GM23338 (cell line): Measurements from ENCODE around the gene CMC2. TPM values are rescaled to one million over a fixed set of nuclear protein-coding genes. Genes with fewer than 3 reads are reported as not detected.

Experiments
- ATAC-seq: fragments of 200-7000 bp; cut with Tn5 transposase; 3 replicates; pipeline ENCODE4 v1.9.1; 2020
- DNase-seq: peaks from one replicate; pipeline ENCODE4 v3.0.0-alpha.2; 2015; ENCODE audit warnings: low spot score
- H2AFZ ChIP-seq: fragments of 200-600 bp; sonication (generic); 2 replicates; pipeline ENCODE4 v1.8.0; 2016; ENCODE audit warnings: antibody characterized with exemption, mild to moderate bottlenecking, moderate library complexity
- H3F3A ChIP-seq: fragments of 200-600 bp; sonication (generic); replicated peaks from 2 replicates; pipeline ENCODE4 v1.8.0; 2017; ENCODE audit warnings: antibody characterized with exemption, mixed run types, low read depth
- H3K27ac ChIP-seq: fragments of 200-600 bp; sonication (generic); 2 replicates; pipeline ENCODE4 v1.6.1; 2016; ENCODE audit warnings: low read depth
- H3K27me3 ChIP-seq: fragments of 200-600 bp; sonication (generic); 2 replicates; pipeline ENCODE4 v1.8.0; 2016; ENCODE audit warnings: mild to moderate bottlenecking, mixed run types, moderate library complexity; ENCODE audit not compliant: insufficient read depth
- H3K36me3 ChIP-seq: fragments of 200-600 bp; sonication (generic); 2 replicates; pipeline ENCODE4 v1.8.0; 2016; ENCODE audit warnings: mild to moderate bottlenecking; ENCODE audit not compliant: insufficient read depth
- H3K4me1 ChIP-seq: fragments of 200-600 bp; sonication (generic); 2 replicates; pipeline ENCODE4 v1.8.0; 2016; ENCODE audit warnings: mild to moderate bottlenecking, moderate library complexity; ENCODE audit not compliant: insufficient read depth
- H3K4me2 ChIP-seq: fragments of 200-600 bp; sonication (generic); 2 replicates; pipeline ENCODE4 v1.7.1; 2017; ENCODE audit warnings: mixed run types
- H3K4me3 ChIP-seq: fragments of 200-600 bp; sonication (generic); 2 replicates; pipeline ENCODE4 v1.6.1; 2016; ENCODE audit warnings: mixed run types
- H3K79me2 ChIP-seq: fragments of 200-600 bp; sonication (generic); replicated peaks from 2 replicates; pipeline ENCODE4 v1.8.0; 2017; ENCODE audit warnings: mild to moderate bottlenecking; ENCODE audit not compliant: insufficient read depth
- H3K9me2 ChIP-seq: fragments of 200-600 bp; sonication (generic); 2 replicates; pipeline ENCODE4 v1.8.0; 2017; ENCODE audit not compliant: insufficient read depth
- H4K20me1 ChIP-seq: fragments of 200-600 bp; sonication (generic); replicated peaks from 2 replicates; pipeline ENCODE4 v1.8.0; 2017; ENCODE audit warnings: mild to moderate bottlenecking; ENCODE audit not compliant: insufficient read depth
- H3K27ac Mint-ChIP-seq: 2 replicates; pipeline ENCODE4 v1.8.0; 2020; ENCODE audit warnings: inconsistent platforms, mild to moderate bottlenecking, moderate library complexity, mixed read lengths
- H3K27me3 Mint-ChIP-seq: 3 replicates; pipeline ENCODE4 v1.8.0; 2022; ENCODE audit warnings: low read depth, mild to moderate bottlenecking, moderate library complexity, mixed read lengths, inconsistent platforms; ENCODE audit not compliant: insufficient read depth, poor library complexity
- H3K36me3 Mint-ChIP-seq: 3 replicates; pipeline ENCODE4 v1.8.0; 2021; ENCODE audit warnings: low read depth, mild to moderate bottlenecking, inconsistent platforms, moderate library complexity, mixed read lengths
- H3K4me1 Mint-ChIP-seq: 3 replicates; pipeline ENCODE4 v1.8.0; 2020; ENCODE audit warnings: mild to moderate bottlenecking, inconsistent platforms, mixed read lengths
- H3K4me3 Mint-ChIP-seq: 3 replicates; pipeline ENCODE4 v1.8.0; 2021; ENCODE audit warnings: moderate library complexity, mild to moderate bottlenecking, inconsistent platforms, mixed read lengths
- H3K9me3 Mint-ChIP-seq: 3 replicates; pipeline ENCODE4 v1.8.0; 2020; ENCODE audit warnings: moderate library complexity, mild to moderate bottlenecking, inconsistent platforms, mixed read lengths
- CREB1 ChIP-seq: fragments of 250-450 bp; sonication (Bioruptor Pico); IDR thresholded peaks from 2 replicates; pipeline ENCODE4 v1.5.0; 2020; ENCODE audit warnings: low read depth, mild to moderate bottlenecking, moderate library complexity
- EZH2 ChIP-seq: fragments of 200-600 bp; sonication (generic); IDR thresholded peaks from one replicate; pipeline ENCODE4 v1.8.0; 2017; ENCODE audit warnings: antibody characterized with exemption, mild to moderate bottlenecking, low read depth; ENCODE audit not compliant: unreplicated experiment
- EZH2phosphoT487 ChIP-seq: fragments of 200-600 bp; sonication (generic); IDR thresholded peaks from one replicate; pipeline ENCODE4 v1.8.1; 2018; ENCODE audit warnings: antibody characterized with exemption; ENCODE audit not compliant: unreplicated experiment
- JUNB ChIP-seq: IDR thresholded peaks from one replicate; pipeline ENCODE4 v1.6.1; 2016; ENCODE audit warnings: antibody characterized with exemption; ENCODE audit not compliant: unreplicated experiment
- REST ChIP-seq: IDR thresholded peaks from one replicate; pipeline ENCODE4 v1.6.1; 2018; ENCODE audit warnings: antibody characterized with exemption; ENCODE audit not compliant: unreplicated experiment
- STAT1 ChIP-seq: IDR thresholded peaks from one replicate; pipeline ENCODE4 v1.6.1; 2016; ENCODE audit warnings: antibody characterized with exemption; ENCODE audit not compliant: unreplicated experiment
- ZNF114 ChIP-seq: fragments of 250-450 bp; sonication (Bioruptor Pico); IDR thresholded peaks from 2 replicates; pipeline ENCODE4 v1.5.0; 2020; ENCODE audit warnings: mild to moderate bottlenecking, moderate library complexity
- ZNF331 ChIP-seq: fragments of 250-450 bp; sonication (Bioruptor Pico); IDR thresholded peaks from 2 replicates; pipeline ENCODE4 v1.5.0; 2020; ENCODE audit warnings: low read depth, mild to moderate bottlenecking, moderate library complexity
- polyA plus RNA-seq: library from polyadenylated mRNA; unstranded; fragments of >200 nt; fragmentation: Nextera tagmentation; extraction: Ambion mirVana; gene quantifications from 2 replicates; pipeline ENCODE4 v1.2.1, GENCODE V29; 2016
- total RNA-seq: library from RNA; depleted of rRNA; stranded (reverse); fragments of >200 nt; shearing (Covaris generic); gene quantifications from 2 replicates; pipeline ENCODE4 v1.2.3, GENCODE V29; 2014
- TF ChIP-seq, protein P1 (sequence below): IDR thresholded peaks from 2 replicates; pipeline ENCODE4 v1.6.1; 2016; ENCODE audit warnings: antibody characterized with exemption
- TF ChIP-seq, protein P2 (sequence below), 2 experiments: fragments of 200-600 bp in 1 of 2; sonication (generic) in 1 of 2; conservative IDR thresholded peaks; 2 replicates each; pipeline versions ENCODE4 v1.5.1 to v1.6.1; 2016 to 2017; ENCODE audit warnings: antibody characterized with exemption in 2 of 2, low read depth in 2 of 2, mild to moderate bottlenecking in 2 of 2, moderate library complexity in 1 of 2

The CMC2 gene
- total and polyA plus RNA-seq, 2 experiments from 2014 or later, result 35.7 to 211 TPM

DNA sequence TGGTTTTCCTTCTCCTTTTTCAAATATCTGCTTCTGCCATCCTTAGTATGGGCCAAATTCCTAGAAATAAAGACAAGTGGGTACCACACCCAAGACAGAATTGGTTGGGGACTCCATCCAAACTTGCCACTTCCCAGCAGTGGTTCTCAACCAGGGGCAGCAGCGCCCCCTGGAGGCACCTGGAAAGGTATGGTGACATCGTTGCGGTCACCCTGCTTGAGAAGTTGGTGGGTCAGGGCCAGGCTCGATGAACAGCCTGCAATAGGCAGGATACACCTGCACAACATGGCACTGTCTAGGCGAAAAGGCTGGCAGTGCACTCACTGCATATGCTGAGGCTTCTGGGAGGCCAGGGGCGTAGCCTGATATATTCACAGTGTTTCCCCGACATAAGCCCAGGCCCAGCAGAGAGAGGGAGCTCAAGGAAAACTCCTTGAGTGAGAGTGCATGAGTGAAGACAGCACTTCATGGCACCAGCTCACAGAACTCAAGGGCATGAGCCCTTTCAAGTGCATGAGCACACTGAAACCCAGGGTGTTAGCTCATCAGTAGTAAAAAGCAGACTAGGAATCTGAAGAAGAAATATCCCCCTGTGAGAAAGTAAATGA is 57.7 kb downstream of the CMC2 start:
- H3K27me3 Mint-ChIP-seq, result peaks cover 3% of the 10 kb centered on the region
- H3K9me3 Mint-ChIP-seq, result no peaks in the 10 kb centered on the region
- H3K36me3 ChIP-seq, result no peaks in the 10 kb centered on the region
- 0 out of 2 replicates have a peak, but pooled peaks cover 6% of the 10 kb centered on the region for H3K4me1 ChIP-seq
- H3K4me2 ChIP-seq, result no peak overlapping the region
- DNase-seq (peak; percentile 91), ATAC-seq (peak; percentile 99)
- no peaks in the 10 kb centered on the region for H4K20me1 ChIP-seq
- H2AFZ ChIP-seq, result peak overlapping the region; percentile 60; the same call in 1 of the 2 replicates
- H3K79me2 ChIP-seq, result no peaks in the 10 kb centered on the region
- H3K27ac Mint-ChIP-seq, result no peak overlapping the region
- no peak overlapping the region for H3K4me3 Mint-ChIP-seq
- no peak for TF ChIP-seq CREB1 (CRISPR knock-in tag)
- TF ChIP-seq, protein P1, sequence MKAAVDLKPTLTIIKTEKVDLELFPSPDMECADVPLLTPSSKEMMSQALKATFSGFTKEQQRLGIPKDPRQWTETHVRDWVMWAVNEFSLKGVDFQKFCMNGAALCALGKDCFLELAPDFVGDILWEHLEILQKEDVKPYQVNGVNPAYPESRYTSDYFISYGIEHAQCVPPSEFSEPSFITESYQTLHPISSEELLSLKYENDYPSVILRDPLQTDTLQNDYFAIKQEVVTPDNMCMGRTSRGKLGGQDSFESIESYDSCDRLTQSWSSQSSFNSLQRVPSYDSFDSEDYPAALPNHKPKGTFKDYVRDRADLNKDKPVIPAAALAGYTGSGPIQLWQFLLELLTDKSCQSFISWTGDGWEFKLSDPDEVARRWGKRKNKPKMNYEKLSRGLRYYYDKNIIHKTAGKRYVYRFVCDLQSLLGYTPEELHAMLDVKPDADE, result no peak
- TF ChIP-seq, protein P2, sequence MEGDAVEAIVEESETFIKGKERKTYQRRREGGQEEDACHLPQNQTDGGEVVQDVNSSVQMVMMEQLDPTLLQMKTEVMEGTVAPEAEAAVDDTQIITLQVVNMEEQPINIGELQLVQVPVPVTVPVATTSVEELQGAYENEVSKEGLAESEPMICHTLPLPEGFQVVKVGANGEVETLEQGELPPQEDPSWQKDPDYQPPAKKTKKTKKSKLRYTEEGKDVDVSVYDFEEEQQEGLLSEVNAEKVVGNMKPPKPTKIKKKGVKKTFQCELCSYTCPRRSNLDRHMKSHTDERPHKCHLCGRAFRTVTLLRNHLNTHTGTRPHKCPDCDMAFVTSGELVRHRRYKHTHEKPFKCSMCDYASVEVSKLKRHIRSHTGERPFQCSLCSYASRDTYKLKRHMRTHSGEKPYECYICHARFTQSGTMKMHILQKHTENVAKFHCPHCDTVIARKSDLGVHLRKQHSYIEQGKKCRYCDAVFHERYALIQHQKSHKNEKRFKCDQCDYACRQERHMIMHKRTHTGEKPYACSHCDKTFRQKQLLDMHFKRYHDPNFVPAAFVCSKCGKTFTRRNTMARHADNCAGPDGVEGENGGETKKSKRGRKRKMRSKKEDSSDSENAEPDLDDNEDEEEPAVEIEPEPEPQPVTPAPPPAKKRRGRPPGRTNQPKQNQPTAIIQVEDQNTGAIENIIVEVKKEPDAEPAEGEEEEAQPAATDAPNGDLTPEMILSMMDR (conservative IDR thresholded peaks at IDR 0.05; ENCODE audit: low read depth in 2 of 2), result peak; percentile 95 to 96
- TF ChIP-seq EZH2phosphoT487, result no peak
- no peak for TF ChIP-seq JUNB
- TF ChIP-seq ZNF331 (CRISPR knock-in tag), result no peak
- TF ChIP-seq EZH2, result no peak
- H3K36me3 Mint-ChIP-seq, result no peaks in the 10 kb centered on the region; the same call in 2 of the 3 replicates
- H3K27me3 ChIP-seq, result no peaks in the 10 kb centered on the region
- no peaks in the 10 kb centered on the region; the same call in 1 of the 2 replicates for H3K9me2 ChIP-seq
- H3K4me1 Mint-ChIP-seq, result no peaks in the 10 kb centered on the region; the same call in 2 of the 3 replicates
- no peak overlapping the region for H3K27ac ChIP-seq
- no peak overlapping the region for H3K4me3 ChIP-seq
- no peaks in the 10 kb centered on the region for H3F3A ChIP-seq

- H3K36me3 ChIP-seq, result no peaks in the 10 kb centered on the region
- no peak overlapping the region for H2AFZ ChIP-seq
- H3K27ac ChIP-seq, result no peak overlapping the region
- H3K4me1 Mint-ChIP-seq, result no peaks in the 10 kb centered on the region; the same call in 2 of the 3 replicates
- peak; percentile 21; the same call in 2 of the 3 replicates for ATAC-seq
- H3K36me3 Mint-ChIP-seq, result no peaks in the 10 kb centered on the region
- H3K4me1 ChIP-seq, result 0 out of 2 replicates have a peak, but pooled peaks cover 6% of the 10 kb centered on the region
- H3K9me3 Mint-ChIP-seq, result no peaks in the 10 kb centered on the region
- no peak overlapping the region for H3K27ac Mint-ChIP-seq
- no peak overlapping the region for H3K4me3 Mint-ChIP-seq
- H3K27me3 ChIP-seq, result no peaks in the 10 kb centered on the region
- DNase-seq, result no peak
- H3F3A ChIP-seq, result no peaks in the 10 kb centered on the region
- no peaks in the 10 kb centered on the region for H3K79me2 ChIP-seq
- H3K9me2 ChIP-seq, result no peaks in the 10 kb centered on the region; the same call in 1 of the 2 replicates
- H3K27me3 Mint-ChIP-seq, result peaks cover 3% of the 10 kb centered on the region
- H4K20me1 ChIP-seq, result no peaks in the 10 kb centered on the region
- no peak overlapping the region for H3K4me3 ChIP-seq
- no peak overlapping the region for H3K4me2 ChIP-seq
- no peak for TF ChIP-seq STAT1
- TF ChIP-seq REST, result no peak
- no peak for TF ChIP-seq EZH2
- TF ChIP-seq ZNF114 (CRISPR knock-in tag), result no peak
- no peak for TF ChIP-seq JUNB
- no peak for TF ChIP-seq CREB1 (CRISPR knock-in tag)
- TF ChIP-seq ZNF331 (CRISPR knock-in tag), result no peak
- TF ChIP-seq, protein P1, result no peak
- TF ChIP-seq, protein P2 (conservative IDR thresholded peaks at IDR 0.05; ENCODE audit: low read depth in 2 of 2), result no peak
Observed at GRCh38 chr16:80947708-80948625, 58.7 kb downstream of the CMC2 start.
